Sciatic nerve (tissue), 1 donor: ENCODE data around the gene RCN2. TPM values are rescaled to one million over a fixed set of nuclear protein-coding genes. Genes with fewer than 3 reads are reported as not detected.

ENCODE experiments used
- total RNA-seq: library from RNA; stranded (reverse); fragmentation: NEBNext Ultra II Directional; extraction: Animal tissue kit (Norgen Biotek cat#: 25700); gene quantifications from one replicate; pipeline ENCODE4 v1.2.1, GENCODE V29; 2021
- donor health status: DM: no; HTN: no; CAD: no.

Gene RCN2
- total RNA-seq, 1 donor from 2014 or later, result 38.3 TPM

Other genes starting within 250 kb of the RCN2 start
- 50.1 TPM for gene SCAPER, start 26.4 kb upstream of the RCN2 start, total RNA-seq
- 17.7 TPM for gene PSTPIP1, start 63.4 kb downstream of the RCN2 start, total RNA-seq
- 150 TPM for gene TSPAN3, start 139.4 kb downstream of the RCN2 start, total RNA-seq